Stimulated activated CD4-positive, alpha-beta T cell treated with anti-CD3 and anti-CD28 coated beads, Interleukin-12 subunit alpha, Interleukin-12 subunit beta, amount 100 ng/mL, for 24 hours (primary cell): Measurements from ENCODE around the gene GNA12.
A peak's percentile ranks its signal among the peaks of the same experiment; 100 is the strongest.
"Not testable (repeated sequence)": the region's sequence is repeated elsewhere in the genome, so short reads cannot be mapped to it uniquely, and the experiment has no call there.

Experiments
- DNase-seq, 2 experiments: peaks; one replicate each; pipeline ENCODE4 v3.0.0-alpha.2; 2020; ENCODE audit warnings: low read depth in 2 of 2

GNA12 gene

GRCh38 chr7:2691932-2692439 is 152.1 kb downstream of the GNA12 start:
- not testable (repeated sequence) for DNase-seq

GRCh38 chr7:2691011-2691707 is 152.9 kb downstream of the GNA12 start:
- DNase-seq, result no peak

- no peak for DNase-seq
Measured at GRCh38 chr7:2689951-2690705, 154.0 kb downstream of the GNA12 start.

- no peak for DNase-seq
Measured at GRCh38 chr7:2689343-2689847, 154.7 kb downstream of the GNA12 start.

- no peak for DNase-seq
Measured at GRCh38 chr7:2688409-2689342, 155.4 kb downstream of the GNA12 start.

GRCh38 chr7:2687881-2688318 is 156.2 kb downstream of the GNA12 start, which contains the start of gene AMZ1:
AMZ1 (plus strand) TSS chr7:2688202; CDS start chr7:2700452, 12,250 bp downstream.
- DNase-seq, result no peak

GRCh38 chr7:2687338-2687869 is 156.7 kb downstream of the GNA12 start:
- DNase-seq, result no peak

- DNase-seq, result no peak
Measured at GRCh38 chr7:2686101-2686500, 158.0 kb downstream of the GNA12 start.

- no peak for DNase-seq
Measured at GRCh38 chr7:2684501-2684900, 159.6 kb downstream of the GNA12 start.

GRCh38 chr7:2681929-2682799 is 161.9 kb downstream of the GNA12 start:
- no peak for DNase-seq

GRCh38 chr7:2680792-2681490 is 163.2 kb downstream of the GNA12 start:
- DNase-seq, result peak in 1 of 2 experiments; percentile 56

GRCh38 chr7:2680256-2680655 is 163.9 kb downstream of the GNA12 start:
- no peak for DNase-seq

- DNase-seq, result not testable (repeated sequence)
Measured at GRCh38 chr7:2679135-2680127, 164.7 kb downstream of the GNA12 start.

GRCh38 chr7:2678454-2678853 is 165.7 kb downstream of the GNA12 start:
- not testable (repeated sequence) for DNase-seq
